ENCODE measurements around the gene RICTOR.

The RICTOR gene, protein sequence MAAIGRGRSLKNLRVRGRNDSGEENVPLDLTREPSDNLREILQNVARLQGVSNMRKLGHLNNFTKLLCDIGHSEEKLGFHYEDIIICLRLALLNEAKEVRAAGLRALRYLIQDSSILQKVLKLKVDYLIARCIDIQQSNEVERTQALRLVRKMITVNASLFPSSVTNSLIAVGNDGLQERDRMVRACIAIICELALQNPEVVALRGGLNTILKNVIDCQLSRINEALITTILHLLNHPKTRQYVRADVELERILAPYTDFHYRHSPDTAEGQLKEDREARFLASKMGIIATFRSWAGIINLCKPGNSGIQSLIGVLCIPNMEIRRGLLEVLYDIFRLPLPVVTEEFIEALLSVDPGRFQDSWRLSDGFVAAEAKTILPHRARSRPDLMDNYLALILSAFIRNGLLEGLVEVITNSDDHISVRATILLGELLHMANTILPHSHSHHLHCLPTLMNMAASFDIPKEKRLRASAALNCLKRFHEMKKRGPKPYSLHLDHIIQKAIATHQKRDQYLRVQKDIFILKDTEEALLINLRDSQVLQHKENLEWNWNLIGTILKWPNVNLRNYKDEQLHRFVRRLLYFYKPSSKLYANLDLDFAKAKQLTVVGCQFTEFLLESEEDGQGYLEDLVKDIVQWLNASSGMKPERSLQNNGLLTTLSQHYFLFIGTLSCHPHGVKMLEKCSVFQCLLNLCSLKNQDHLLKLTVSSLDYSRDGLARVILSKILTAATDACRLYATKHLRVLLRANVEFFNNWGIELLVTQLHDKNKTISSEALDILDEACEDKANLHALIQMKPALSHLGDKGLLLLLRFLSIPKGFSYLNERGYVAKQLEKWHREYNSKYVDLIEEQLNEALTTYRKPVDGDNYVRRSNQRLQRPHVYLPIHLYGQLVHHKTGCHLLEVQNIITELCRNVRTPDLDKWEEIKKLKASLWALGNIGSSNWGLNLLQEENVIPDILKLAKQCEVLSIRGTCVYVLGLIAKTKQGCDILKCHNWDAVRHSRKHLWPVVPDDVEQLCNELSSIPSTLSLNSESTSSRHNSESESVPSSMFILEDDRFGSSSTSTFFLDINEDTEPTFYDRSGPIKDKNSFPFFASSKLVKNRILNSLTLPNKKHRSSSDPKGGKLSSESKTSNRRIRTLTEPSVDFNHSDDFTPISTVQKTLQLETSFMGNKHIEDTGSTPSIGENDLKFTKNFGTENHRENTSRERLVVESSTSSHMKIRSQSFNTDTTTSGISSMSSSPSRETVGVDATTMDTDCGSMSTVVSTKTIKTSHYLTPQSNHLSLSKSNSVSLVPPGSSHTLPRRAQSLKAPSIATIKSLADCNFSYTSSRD (N-terminal part only)

DNA sequence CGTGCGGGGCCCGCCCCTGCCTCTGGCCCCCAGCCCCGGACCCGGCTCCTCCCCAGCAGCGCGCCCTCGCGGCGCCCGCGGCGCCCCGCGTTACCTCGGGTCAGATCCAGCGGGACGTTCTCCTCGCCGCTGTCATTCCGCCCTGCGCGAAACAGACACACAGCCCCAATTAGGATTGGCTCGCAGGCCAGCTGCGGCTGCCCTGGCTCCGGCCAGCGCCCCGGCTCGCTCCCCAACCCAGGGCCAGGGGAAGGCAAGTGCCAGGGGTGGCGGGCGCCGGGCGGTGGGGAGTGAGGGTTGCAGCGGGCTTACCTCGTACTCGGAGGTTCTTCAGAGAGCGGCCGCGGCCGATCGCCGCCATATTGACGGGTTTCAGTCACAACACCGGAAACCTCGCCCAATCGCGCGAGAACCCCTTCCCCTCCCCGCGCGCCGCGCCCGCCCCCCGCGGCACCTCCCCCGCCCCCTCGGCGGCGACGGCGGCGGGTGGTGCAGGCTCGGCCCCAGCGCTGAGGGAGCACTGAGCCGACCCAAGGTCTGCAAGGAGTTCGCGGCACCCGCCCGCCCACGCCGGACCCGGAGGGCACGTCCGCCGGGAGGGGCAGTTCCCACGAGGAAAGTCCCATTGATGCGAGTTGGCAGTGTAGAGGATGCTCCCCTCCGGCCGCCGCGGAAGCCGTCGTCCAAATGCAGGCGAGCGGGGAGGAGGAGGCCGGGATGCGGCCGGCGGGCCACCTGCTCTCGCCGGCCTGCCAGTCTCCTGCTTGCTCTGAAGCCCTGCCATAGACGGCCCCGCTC lies at the start of gene RICTOR:
Gene RICTOR, minus strand, starts transcription at position 383 of the 798 bp plus-strand sequence. Its CDS starts 22 bp downstream, at position 361.
- peak; percentile 84 to 94 (median 86) for DNase-seq (ENCODE audit: low read depth in 3 of 3)

DNA sequence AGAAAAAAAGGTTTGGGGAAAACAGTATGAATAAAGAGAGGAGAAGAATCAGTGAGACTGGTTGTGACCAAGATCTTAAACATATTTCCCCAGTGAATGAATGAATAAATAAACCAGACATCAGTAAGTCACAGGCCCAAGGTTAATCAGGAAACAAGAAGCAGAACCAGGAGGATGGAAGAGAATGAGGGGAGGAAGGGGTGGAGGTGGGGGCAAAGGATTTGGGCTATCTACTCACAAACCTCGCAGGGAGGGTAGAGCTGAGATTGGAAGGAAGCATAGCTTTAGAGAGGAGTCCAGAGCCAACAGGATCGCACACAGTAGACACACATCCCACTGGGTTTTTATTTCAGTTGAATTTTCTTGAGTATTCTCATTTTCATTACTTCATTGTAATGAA lies 47.7 kb upstream of the RICTOR start:
- DNase-seq (ENCODE audit: low read depth in 3 of 3), result no peak

DNA sequence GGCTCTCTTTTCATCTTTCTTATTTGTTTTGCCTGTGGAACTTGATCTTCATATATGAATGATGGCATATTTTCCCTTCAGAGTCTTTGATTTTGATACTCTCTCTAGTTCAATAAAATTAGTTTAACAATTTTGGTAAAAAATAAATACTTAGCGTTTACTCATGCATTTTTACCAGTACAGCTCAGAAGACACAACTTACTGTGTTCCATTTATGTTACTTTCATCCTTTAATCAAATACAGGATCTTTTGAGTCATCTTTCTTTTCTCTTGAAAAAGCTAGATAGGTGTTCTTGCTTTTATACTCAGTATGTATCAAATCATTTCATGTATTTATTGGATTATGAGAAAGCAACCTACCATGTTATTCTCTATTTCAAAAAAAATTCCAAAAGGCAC lies 47.1 kb upstream of the RICTOR start:
- DNase-seq (ENCODE audit: low read depth in 3 of 3), result no peak

DNA sequence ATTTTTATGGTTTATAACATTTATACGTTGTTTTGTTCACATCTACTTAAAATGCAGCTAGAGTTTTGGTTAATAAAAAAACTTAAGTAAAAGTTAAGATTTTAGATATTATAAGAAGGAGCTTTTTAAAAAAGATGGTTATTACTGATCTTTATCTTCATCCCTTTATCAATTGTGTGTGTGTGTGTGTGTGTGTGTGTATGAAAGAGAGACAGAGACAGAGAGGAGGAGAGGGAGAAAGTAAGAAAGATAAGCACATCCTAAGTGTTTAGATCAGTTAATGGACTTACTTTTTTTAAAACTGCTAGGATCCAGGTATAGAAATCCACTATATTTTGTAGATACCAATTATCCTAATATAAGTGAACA lies 45.8 kb upstream of the RICTOR start:
- no peak for DNase-seq (ENCODE audit: low read depth in 3 of 3)

DNA sequence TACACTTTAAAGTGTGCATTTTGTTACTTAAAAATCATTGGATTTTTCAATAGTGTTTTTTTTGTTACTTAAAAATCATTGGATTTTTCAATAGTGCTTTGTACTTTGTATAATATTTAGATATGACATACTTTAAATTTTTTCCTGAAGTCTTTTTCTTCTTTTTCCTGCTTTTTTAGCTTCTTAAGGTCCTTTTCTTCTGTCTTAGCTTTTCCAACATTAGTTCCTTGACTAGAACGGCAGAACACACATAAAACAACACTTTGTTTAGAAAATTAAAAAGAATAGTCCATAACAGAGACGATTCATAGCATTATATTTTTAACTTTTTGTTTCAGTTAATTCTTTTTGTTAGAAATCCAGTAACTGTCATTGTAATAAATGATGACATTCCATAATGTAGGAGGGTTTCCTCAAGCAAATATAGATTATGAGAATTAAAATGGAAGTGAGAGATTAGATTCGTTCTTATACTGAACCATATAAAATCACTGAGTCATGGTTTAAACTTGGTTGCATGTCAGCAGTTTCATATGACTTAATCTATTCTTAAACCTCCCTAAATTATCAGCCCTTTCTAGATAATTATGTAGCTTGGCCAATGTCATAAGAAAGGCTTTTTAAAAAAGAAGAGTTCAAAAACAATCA lies 45.3 kb upstream of the RICTOR start:
- no peak for DNase-seq (ENCODE audit: low read depth in 3 of 3)

DNA sequence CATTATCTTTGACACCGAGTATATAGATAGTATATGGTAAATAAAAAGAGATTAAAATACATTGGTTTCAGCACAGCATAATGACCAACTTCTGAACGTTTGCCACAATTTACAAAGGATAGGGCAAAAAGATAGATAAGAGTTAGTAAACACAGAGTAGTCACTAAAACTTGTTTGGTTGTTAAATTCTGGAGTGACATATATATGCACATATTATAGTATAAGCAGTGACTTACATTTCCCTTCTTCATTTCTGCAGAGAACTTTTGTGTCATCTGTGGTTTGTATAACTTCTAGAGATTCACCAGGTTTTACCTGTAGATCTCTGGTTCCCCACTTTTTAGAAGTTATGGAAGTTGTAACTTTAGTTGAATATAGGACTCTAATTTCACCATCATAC lies 44.4 kb upstream of the RICTOR start:
- DNase-seq (ENCODE audit: low read depth in 3 of 3), result no peak

DNA sequence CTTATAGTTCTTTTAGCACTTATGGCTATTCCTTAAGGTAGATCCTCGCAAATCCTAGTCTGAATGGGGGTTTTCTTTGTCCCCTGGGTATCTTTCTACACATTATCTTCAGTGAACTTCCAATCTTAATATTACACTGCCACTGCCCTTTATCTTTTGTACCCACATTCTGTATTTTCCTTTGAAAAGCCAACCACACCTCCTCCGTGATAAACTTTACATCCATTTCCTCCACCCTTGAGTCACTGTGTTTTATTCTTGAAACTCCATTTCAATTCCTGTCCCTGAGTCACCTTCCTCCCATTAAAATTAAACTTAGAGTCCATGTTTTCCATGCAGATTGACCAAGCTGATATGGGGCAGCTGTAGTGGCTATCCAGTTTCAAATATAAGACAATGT lies 43.2 kb upstream of the RICTOR start:
- DNase-seq (ENCODE audit: low read depth in 3 of 3), result no peak

DNA sequence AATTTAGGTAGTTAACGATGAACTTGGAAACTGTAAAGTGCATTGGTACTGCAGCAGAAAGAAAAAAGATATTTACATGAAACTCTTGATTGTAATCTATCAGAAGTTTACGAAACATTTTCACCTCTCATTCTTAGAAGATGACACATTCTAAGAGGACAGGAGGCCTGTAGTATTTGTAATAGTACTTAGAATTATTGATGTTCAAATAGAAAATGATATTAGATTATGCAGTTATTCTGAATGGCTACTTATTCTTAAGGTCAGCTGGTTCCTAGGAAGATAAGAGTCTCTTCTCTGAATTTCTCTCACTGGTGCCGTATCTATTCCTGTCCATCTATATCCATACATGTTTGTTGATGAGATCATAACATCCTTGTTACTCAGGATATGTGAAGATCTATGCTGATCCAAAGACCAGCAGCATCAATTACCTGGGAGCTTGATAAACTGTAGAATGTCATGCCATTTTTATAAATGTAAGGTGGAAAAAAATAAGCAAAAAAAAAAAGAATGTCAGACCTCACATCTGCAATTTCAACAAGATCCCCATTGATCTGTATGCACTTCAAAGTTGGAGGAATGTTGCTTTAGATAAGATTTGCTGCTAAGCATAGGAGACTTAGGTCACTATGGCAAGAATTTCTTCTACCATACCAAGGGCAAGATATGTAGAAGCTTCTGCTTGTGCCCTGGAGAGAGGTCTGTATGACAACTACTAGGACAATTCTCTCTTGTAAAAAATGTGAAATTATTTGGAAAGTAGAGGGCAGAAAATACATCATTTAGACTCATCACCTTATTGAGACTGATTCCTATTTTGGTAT lies 42.4 kb upstream of the RICTOR start:
- no peak for DNase-seq (ENCODE audit: low read depth in 3 of 3)

DNA sequence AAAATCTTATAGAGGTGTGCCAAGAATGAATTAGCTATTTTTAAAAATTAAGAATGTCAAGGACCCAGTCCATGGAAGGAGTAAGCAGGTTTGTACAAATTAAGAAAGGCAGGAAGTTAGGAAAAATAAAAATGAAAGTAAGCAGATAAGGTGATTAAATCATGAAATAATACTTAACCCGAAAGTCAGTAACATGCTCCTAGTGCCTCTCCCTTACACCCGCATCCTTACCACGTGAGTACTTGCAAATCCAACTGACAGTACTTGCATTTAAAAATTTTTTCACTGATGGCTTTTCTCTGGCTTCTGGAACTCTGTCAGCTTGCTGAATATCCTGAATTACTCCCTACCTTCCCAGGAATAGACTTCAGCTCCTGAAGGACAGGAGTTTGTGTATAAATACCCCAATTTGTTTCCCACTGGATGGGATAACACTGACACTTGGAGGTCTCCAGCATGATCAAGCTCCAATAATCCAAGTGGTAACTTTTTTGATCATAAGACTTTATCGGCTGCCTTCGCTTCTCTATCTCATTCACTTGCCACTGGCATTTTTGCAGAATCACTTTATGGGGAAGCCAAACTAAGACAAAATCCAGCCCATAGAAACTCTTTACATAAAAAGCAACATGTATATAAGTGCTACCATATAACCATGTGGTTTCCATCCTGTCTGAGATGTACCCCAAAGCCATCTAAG lies 41.6 kb upstream of the RICTOR start:
- no peak for DNase-seq (ENCODE audit: low read depth in 3 of 3)

DNA sequence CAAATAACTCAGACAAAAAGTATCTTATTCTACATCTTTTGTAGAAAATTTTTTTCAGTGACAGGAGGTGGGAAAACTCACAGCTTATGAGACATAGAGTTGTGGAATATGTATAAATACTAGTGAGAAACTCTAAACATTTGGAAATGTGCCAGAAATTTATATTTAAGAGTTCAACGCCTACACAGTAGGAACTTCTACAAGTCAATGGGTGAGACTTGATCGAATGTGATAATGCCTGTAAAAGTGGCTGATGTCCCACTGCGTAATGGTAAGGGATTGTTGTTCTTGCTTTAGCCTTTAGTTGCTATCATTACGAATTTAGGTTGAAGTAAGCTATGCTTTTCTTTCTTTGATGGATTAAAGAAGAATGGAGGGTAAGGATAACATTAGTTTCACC lies 40.0 kb upstream of the RICTOR start:
- no peak for DNase-seq (ENCODE audit: low read depth in 3 of 3)

DNA sequence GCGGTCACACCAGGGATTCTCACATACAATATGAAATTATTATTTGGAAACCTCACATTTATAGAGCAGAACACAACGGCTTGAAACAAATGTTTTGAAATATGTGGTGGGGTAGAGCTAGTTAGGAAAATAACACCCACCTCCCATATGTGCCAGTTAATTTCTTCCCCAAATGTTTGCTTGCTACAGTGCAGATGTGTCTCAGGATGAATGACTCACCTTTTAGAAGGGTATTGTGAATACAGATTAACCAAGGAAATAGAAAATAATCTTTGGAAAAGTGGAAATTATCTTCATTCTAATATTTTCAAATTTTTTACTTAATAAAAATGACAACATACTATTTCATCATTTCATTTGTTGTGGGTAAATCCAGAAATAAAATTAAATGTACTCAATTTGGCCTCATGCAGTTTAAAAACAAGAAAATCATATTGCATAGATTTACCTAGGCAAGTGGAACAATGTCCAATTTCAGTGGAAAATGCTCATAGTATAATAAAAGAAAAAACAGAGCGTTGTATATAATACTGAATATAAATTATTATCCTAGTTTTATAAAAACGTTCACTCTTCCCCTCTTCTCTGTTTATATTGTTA lies 39.3 kb upstream of the RICTOR start:
- no peak for DNase-seq (ENCODE audit: low read depth in 3 of 3)

DNA sequence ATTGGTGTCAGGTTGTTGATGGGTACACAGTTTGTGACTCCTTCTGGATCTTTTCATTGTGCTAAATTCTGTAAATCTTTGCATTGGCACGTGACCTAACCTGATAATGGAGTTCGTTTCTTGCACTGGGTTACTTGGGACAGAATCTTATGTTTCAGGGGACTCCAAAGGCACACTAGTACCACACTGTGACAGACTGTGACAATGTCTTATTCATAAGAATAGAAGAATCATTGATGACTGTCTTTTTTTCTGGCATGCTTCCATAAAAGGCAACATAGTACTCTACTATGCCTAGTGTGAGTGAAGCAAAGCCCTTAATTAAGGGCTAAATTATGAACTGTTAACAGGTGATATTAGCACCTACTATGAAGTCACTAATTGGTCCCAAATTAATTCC lies 35.4 kb upstream of the RICTOR start:
- no peak for DNase-seq (ENCODE audit: low read depth in 3 of 3)

DNA sequence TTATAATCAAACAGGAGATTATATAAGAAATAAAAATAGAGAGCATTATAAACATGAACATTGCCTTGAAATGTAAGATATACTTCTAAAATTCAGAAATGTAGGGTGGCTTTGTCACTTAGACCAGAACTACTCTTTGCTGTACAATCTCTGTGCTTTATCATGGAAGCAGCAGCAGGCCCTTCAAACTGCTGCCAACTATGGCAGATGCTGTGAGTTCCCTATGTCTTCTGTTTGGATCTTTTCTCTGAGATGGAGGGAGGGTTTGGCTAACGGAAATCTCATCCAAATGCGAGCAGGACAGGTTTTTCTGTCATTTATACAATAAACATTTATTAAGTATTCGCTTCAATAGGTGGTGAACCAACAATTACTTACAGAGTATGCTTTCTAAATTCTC lies 34.8 kb upstream of the RICTOR start:
- DNase-seq (ENCODE audit: low read depth in 3 of 3), result no peak

DNA sequence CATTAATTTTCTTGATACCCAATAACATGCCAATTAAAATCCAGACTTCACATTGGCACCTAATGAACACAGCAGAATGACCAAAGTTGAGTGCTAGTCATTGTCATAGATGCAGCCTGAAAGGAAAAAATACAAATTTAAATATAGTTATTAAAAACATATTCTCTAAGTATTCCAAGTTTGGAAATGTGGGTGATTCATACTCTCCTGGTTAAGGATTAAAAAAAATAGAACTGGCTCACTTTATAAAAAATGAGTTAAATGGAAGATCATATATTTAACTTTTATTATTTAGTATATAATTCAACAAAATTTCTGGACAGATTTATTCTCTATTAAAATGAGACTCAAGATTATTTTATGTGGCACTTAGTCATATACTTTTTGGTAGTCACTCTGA lies 33.2 kb upstream of the RICTOR start:
- no peak for DNase-seq (ENCODE audit: low read depth in 3 of 3)

DNA sequence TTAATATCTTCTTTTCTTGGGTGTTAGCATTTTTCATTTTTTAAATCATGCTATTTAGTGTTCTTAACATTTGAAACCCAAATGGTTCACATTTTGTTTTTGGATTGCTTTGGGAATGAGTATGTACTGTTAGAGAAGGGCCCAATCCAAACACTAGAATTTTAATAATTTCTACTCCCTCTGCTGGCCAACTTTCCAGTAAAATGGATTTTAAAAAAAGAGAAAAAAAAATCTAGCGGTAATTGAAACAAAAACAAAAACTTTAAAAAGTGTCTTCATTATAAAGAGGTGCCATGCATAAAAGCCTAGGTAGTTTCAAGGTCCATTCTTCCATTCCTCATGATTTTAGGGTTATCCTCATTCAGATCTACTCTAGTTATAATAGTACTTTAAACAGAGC lies 32.1 kb upstream of the RICTOR start:
- no peak for DNase-seq (ENCODE audit: low read depth in 3 of 3)

DNA sequence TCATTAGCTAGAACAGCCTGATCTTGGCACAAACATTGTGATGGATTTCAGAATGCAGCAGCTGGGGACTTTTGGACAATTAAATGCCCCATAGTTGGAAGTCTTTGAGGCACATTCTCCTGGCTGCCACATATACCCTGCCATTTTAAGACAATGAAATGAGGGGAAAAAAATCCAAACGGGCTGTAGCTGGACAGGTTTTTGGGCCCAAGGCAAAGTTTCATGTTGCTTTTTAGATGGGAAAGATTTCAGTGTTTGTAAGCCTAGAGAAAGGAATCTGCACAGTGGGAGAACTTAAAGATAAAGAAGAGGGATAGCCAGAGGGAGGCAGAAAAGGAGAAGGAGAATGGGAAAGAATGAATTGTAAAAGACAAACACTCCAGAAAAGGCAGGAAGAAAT lies 30.0 kb upstream of the RICTOR start:
- no peak for DNase-seq (ENCODE audit: low read depth in 3 of 3)

DNA sequence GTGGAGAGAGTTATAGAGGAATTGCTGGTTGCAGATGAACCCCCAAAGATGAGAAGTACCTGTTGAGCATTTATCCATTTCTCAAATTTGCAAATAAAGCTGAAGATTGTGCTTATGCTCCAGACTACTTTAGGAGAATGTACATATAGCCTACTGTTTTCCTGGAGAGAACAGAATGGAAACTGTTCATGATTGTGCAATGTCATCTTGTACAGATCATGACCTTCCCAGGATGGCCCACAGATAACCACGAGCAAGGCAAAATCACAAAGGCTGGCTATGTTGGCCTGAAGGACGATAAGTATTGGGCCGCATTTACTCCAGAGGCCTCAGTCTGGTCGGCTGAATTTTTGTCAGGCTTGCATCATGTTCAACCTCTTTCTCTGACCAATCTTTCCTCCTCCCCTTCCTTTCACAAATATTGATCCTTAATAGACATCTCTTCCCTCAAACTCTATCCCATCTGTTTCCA lies 28.5 kb upstream of the RICTOR start:
- DNase-seq (ENCODE audit: low read depth in 3 of 3), result no peak

DNA sequence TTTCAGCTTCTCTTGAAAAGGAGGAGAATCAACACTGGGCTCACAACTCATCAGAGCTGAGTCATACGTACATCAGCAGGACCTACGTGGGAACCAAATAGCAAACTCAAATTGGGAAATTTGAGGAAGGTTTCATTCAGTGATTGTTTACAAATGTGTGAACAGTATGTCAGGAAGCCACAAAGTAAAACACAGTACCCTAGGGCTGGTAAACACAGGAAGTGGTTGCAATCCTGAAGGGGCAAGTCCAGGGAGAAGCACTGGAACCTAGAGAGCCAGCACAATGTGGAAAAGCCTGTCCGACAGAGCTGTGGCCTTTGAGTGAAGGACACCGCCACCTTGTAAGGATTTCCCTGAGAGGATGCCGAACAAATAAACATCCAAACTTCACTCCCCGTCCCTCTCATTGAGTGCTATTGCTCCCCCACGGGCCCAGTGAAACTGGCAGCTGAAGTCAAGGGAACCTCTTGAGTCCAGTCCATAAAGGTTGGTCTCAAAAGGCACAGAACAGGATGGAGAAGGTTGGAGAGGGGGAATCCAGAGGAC lies 26.7 kb upstream of the RICTOR start:
- DNase-seq (ENCODE audit: low read depth in 3 of 3), result no peak
